CD8-positive, alpha-beta memory T cell (primary cell): ENCODE measurements around the gene DPY19L3. TPM values are rescaled to one million over a fixed set of nuclear protein-coding genes. Genes with fewer than 3 reads are reported as not detected.
A peak's percentile ranks its signal among the peaks of the same experiment; 100 is the strongest.

Experiments
- CTCF ChIA-PET: fragments of 350-600 bp; sonication (Branson Sonifier 250); formaldehyde crosslinking; loops from one replicate; lab custom pipeline; 2021; ENCODE audit warnings: antibody characterized with exemption; lab: Charles Lee
- POLR2A ChIA-PET: fragments of 350-600 bp; sonication (Branson Sonifier 250); formaldehyde crosslinking; loops from one replicate; lab custom pipeline; 2021; ENCODE audit warnings: antibody characterized with exemption; lab: Charles Lee
- DNase-seq, 5 donors: peaks; one replicate each; pipeline versions ENCODE4 v3.0.0 to v3.0.0-alpha.2; 2020 to 2022; ENCODE audit warnings: mixed read lengths in 1 of 5
- H3K27ac ChIP-seq: one replicate; pipeline ENCODE4 v1.7.0; 2013; ENCODE audit warnings: low read depth, mild to moderate bottlenecking, low read length, moderate library complexity
- H3K27me3 ChIP-seq: 2 replicates; pipeline ENCODE4 v1.7.0; 2013; ENCODE audit warnings: low read length, mild to moderate bottlenecking; ENCODE audit not compliant: insufficient read depth, poor library complexity, severe bottlenecking
- H3K36me3 ChIP-seq: 2 replicates; pipeline ENCODE4 v1.7.0; 2013; ENCODE audit warnings: mild to moderate bottlenecking, low read length, moderate library complexity; ENCODE audit not compliant: insufficient read depth
- H3K4me1 ChIP-seq: 2 replicates; pipeline ENCODE4 v1.7.0; 2013; ENCODE audit warnings: mild to moderate bottlenecking, low read length, moderate library complexity; ENCODE audit not compliant: insufficient read depth
- H3K4me3 ChIP-seq: 2 replicates; pipeline ENCODE4 v1.7.0; 2013; ENCODE audit warnings: mild to moderate bottlenecking, low read length
- H3K9me3 ChIP-seq: 2 replicates; pipeline ENCODE4 v1.7.0; 2013; ENCODE audit warnings: mild to moderate bottlenecking, low read length
- H3K27ac Mint-ChIP-seq, 8 donors: one replicate each; pipeline ENCODE4 v1.8.0; 2020 to 2021; ENCODE audit warnings: mixed read lengths in 8 of 8, mild to moderate bottlenecking in 6 of 8, inconsistent platforms in 3 of 8, moderate library complexity in 3 of 8
- H3K27me3 Mint-ChIP-seq, 2 donors: one replicate each; pipeline ENCODE4 v1.8.0; 2020 to 2021; ENCODE audit warnings: mixed read lengths in 2 of 2, mild to moderate bottlenecking in 1 of 2, moderate library complexity in 1 of 2
- H3K36me3 Mint-ChIP-seq, 3 donors: one replicate each; pipeline ENCODE4 v1.8.0; 2020 to 2021; ENCODE audit warnings: mixed read lengths in 3 of 3, inconsistent platforms in 1 of 3, mild to moderate bottlenecking in 1 of 3
- H3K4me1 Mint-ChIP-seq, 3 donors: one replicate each; pipeline ENCODE4 v1.8.0; 2020 to 2021; ENCODE audit warnings: mixed read lengths in 3 of 3, inconsistent platforms in 1 of 3, mild to moderate bottlenecking in 1 of 3
- H3K4me3 Mint-ChIP-seq, 7 donors: one replicate each; pipeline ENCODE4 v1.8.0; 2020 to 2021; ENCODE audit warnings: mixed read lengths in 7 of 7, mild to moderate bottlenecking in 6 of 7, moderate library complexity in 4 of 7, inconsistent platforms in 2 of 7
- H3K9me3 Mint-ChIP-seq, 5 donors: one replicate each; pipeline ENCODE4 v1.8.0; 2020 to 2022; ENCODE audit warnings: mixed read lengths in 5 of 5, mild to moderate bottlenecking in 3 of 5, moderate library complexity in 2 of 5, inconsistent platforms in 1 of 5
- polyA plus RNA-seq: library from polyadenylated mRNA; unstranded; fragments of 300-500 nt; fragmentation: Illumina TruSeq; gene quantifications from one replicate; pipeline ENCODE4 v1.2.3, GENCODE V29; 2021
- total RNA-seq, 2 experiments: library from RNA; stranded (reverse); gene quantifications; one replicate each; pipeline ENCODE4 v1.2.3, GENCODE V29; 2021

The DPY19L3 gene
- 10 to 100 TPM; 21.6 to 25.0 TPM for total RNA-seq
- 2.7 TPM for polyA plus RNA-seq

- peaks cover 10 to 38% (median 25%) of the 10 kb centered on the region in 3 donors for H3K4me1 Mint-ChIP-seq
- no peaks in the 10 kb centered on the region for H3K9me3 Mint-ChIP-seq
- POLR2A ChIA-PET: interaction anchor here (0.7 to 1.2 kb wide), 3 partner anchors 19 to 176 kb away, joined by 3 to 11 read pairs (median 9); partner anchors contain the start of genes PDCD5 and ZNF507
- H3K27ac ChIP-seq: peak within 1 kb of the TSS; percentile 88
- peak; percentile 82 to 92 (median 85) for DNase-seq
- no peaks in the 10 kb centered on the region for H3K36me3 ChIP-seq
- no peaks in the 10 kb centered on the region for H3K9me3 ChIP-seq
- H3K4me1 ChIP-seq: peaks cover 19% of the 10 kb centered on the region
- peak within 1 kb of the TSS; percentile 75 to 97 (median 92) for H3K27ac Mint-ChIP-seq
- H3K27me3 ChIP-seq: no peaks in the 10 kb centered on the region
- H3K4me3 Mint-ChIP-seq: peak within 1 kb of the TSS; percentile 87 to 92 (median 89)
- CTCF ChIA-PET: interaction anchor here (1.6 kb wide), 1 partner anchor 60 kb away, joined by 5 read pairs; the partner anchor contains the start of gene ZNF507
- H3K36me3 Mint-ChIP-seq: peaks cover 0 to 20% (median 6%) of the 10 kb centered on the region in 3 donors
- peak within 1 kb of the TSS; percentile 78 for H3K4me3 ChIP-seq
- no peaks in the 10 kb centered on the region for H3K27me3 Mint-ChIP-seq
Measured at GRCh38 chr19:32405431-32406160, at the start of gene DPY19L3. TSS of gene DPY19L3 (plus strand) at chr19:32405770. CDS start at chr19:32408254, 2,484 bp downstream.

- POLR2A ChIA-PET: interaction anchor here (0.6 kb wide), 1 partner anchor 11 kb away, joined by 3 read pairs; no protein-coding TSS in a partner anchor
Measured at GRCh38 chr19:32357720-32358119, 47.9 kb upstream of the DPY19L3 start.

GRCh38 chr19:32358321-32358720, 47.2 kb upstream of the DPY19L3 start:
- Mint-ChIP-seq H3K9me3 (no peaks in the 10 kb centered on the region), H3K4me3 (no peak overlapping the region), H3K36me3 (peaks cover 15 to 93% (median 24%) of the 10 kb centered on the region in 3 donors), H3K27me3 (no peaks in the 10 kb centered on the region), H3K27ac (no peak overlapping the region), H3K4me1 (peaks cover 48 to 85% (median 71%) of the 10 kb centered on the region in 3 donors)
- ChIA-PET CTCF (interaction anchor here (1.2 kb wide), 1 partner anchor 21 kb away, joined by 4 read pairs; no protein-coding TSS in a partner anchor), POLR2A (no interaction called here)
- Histone ChIP-seq H3K4me1 (no peaks in the 10 kb centered on the region), H3K36me3 (peaks cover 37% of the 10 kb centered on the region), H3K27ac (no peak overlapping the region), H3K27me3 (no peaks in the 10 kb centered on the region), H3K9me3 (no peaks in the 10 kb centered on the region), H3K4me3 (no peak overlapping the region)
- DNase-seq: no peak

More at GRCh38 chr19:32357720-32358119, 47.9 kb upstream of the DPY19L3 start:
- Histone ChIP-seq H3K4me3 (no peak overlapping the region), H3K27ac (no peak overlapping the region), H3K36me3 (peaks cover 42% of the 10 kb centered on the region), H3K27me3 (no peaks in the 10 kb centered on the region), H3K4me1 (no peaks in the 10 kb centered on the region), H3K9me3 (no peaks in the 10 kb centered on the region)
- peaks cover 19 to 93% (median 29%) of the 10 kb centered on the region in 3 donors for H3K36me3 Mint-ChIP-seq
- H3K4me1 Mint-ChIP-seq: peaks cover 46 to 85% (median 71%) of the 10 kb centered on the region in 3 donors
- no peaks in the 10 kb centered on the region for H3K27me3 Mint-ChIP-seq
- CTCF ChIA-PET: interaction anchor here (1.2 kb wide), 1 partner anchor 20 kb away, joined by 4 read pairs; no protein-coding TSS in a partner anchor
- no peak overlapping the region for H3K27ac Mint-ChIP-seq
- H3K9me3 Mint-ChIP-seq: no peaks in the 10 kb centered on the region
- H3K4me3 Mint-ChIP-seq: no peak overlapping the region
- DNase-seq: no peak

GRCh38 chr19:32359581-32359980, 46.0 kb upstream of the DPY19L3 start:
- H3K27ac ChIP-seq: no peak overlapping the region
- peaks cover 5 to 92% (median 20%) of the 10 kb centered on the region in 3 donors for H3K36me3 Mint-ChIP-seq
- no peak for DNase-seq
- no peak overlapping the region for H3K4me3 ChIP-seq
- H3K9me3 ChIP-seq: no peaks in the 10 kb centered on the region
- H3K27me3 Mint-ChIP-seq: no peaks in the 10 kb centered on the region
- peaks cover 55 to 86% (median 73%) of the 10 kb centered on the region in 3 donors for H3K4me1 Mint-ChIP-seq
- no peaks in the 10 kb centered on the region for H3K9me3 Mint-ChIP-seq
- peak overlapping the region in 1 of 8 donors; percentile 46 for H3K27ac Mint-ChIP-seq
- ChIA-PET POLR2A (no interaction called here), CTCF (no interaction called here)
- peaks cover 28% of the 10 kb centered on the region for H3K36me3 ChIP-seq
- H3K4me1 ChIP-seq: peaks cover 6% of the 10 kb centered on the region
- H3K27me3 ChIP-seq: no peaks in the 10 kb centered on the region
- H3K4me3 Mint-ChIP-seq: peak overlapping the region in 1 of 7 donors; percentile 44

GRCh38 chr19:32361574-32362317, 43.8 kb upstream of the DPY19L3 start:
- CTCF ChIA-PET: no interaction called here
- Histone ChIP-seq H3K9me3 (no peaks in the 10 kb centered on the region), H3K4me1 (peaks cover 10% of the 10 kb centered on the region), H3K27me3 (no peaks in the 10 kb centered on the region), H3K27ac (no peak overlapping the region), H3K4me3 (no peak overlapping the region), H3K36me3 (peaks cover 26% of the 10 kb centered on the region)
- Mint-ChIP-seq H3K36me3 (peaks cover 5 to 92% (median 24%) of the 10 kb centered on the region in 3 donors), H3K27ac (peak overlapping the region in 4 of 8 donors; percentile 32 to 71 (median 60)), H3K4me1 (peaks cover 59 to 86% (median 75%) of the 10 kb centered on the region in 3 donors), H3K27me3 (no peaks in the 10 kb centered on the region), H3K9me3 (no peaks in the 10 kb centered on the region), H3K4me3 (no peak overlapping the region)
- POLR2A ChIA-PET: no interaction called here
- DNase-seq: no peak

GRCh38 chr19:32362318-32362691, 43.3 kb upstream of the DPY19L3 start:
- peaks cover 5 to 92% (median 28%) of the 10 kb centered on the region in 3 donors for H3K36me3 Mint-ChIP-seq
- POLR2A ChIA-PET: no interaction called here

GRCh38 chr19:32363175-32363574, 42.4 kb upstream of the DPY19L3 start:
- H3K36me3 Mint-ChIP-seq: peaks cover 5 to 92% (median 27%) of the 10 kb centered on the region in 3 donors

More at GRCh38 chr19:32362318-32362691, 43.3 kb upstream of the DPY19L3 start:
- CTCF ChIA-PET: no interaction called here
- H3K27me3 Mint-ChIP-seq: no peaks in the 10 kb centered on the region
- DNase-seq: no peak
- no peak overlapping the region for H3K4me3 Mint-ChIP-seq
- Histone ChIP-seq H3K27me3 (no peaks in the 10 kb centered on the region), H3K4me3 (no peak overlapping the region), H3K36me3 (peaks cover 22% of the 10 kb centered on the region), H3K4me1 (peaks cover 11% of the 10 kb centered on the region), H3K9me3 (no peaks in the 10 kb centered on the region), H3K27ac (no peak overlapping the region)
- H3K27ac Mint-ChIP-seq: peak overlapping the region in 2 of 8 donors; percentile 32 to 63
- H3K4me1 Mint-ChIP-seq: peaks cover 64 to 87% (median 79%) of the 10 kb centered on the region in 3 donors
- H3K9me3 Mint-ChIP-seq: no peaks in the 10 kb centered on the region

More at GRCh38 chr19:32363175-32363574, 42.4 kb upstream of the DPY19L3 start:
- DNase-seq: no peak
- H3K4me1 Mint-ChIP-seq: peaks cover 71 to 91% (median 84%) of the 10 kb centered on the region in 3 donors
- ChIA-PET CTCF (no interaction called here), POLR2A (no interaction called here)
- H3K9me3 Mint-ChIP-seq: no peaks in the 10 kb centered on the region
- peaks cover 11% of the 10 kb centered on the region for H3K4me1 ChIP-seq
- no peaks in the 10 kb centered on the region for H3K27me3 ChIP-seq
- H3K27ac ChIP-seq: no peak overlapping the region
- no peak overlapping the region for H3K4me3 Mint-ChIP-seq
- no peaks in the 10 kb centered on the region for H3K9me3 ChIP-seq
- peak overlapping the region in 1 of 8 donors; percentile 40 for H3K27ac Mint-ChIP-seq
- H3K27me3 Mint-ChIP-seq: no peaks in the 10 kb centered on the region
- H3K36me3 ChIP-seq: peaks cover 14% of the 10 kb centered on the region
- H3K4me3 ChIP-seq: no peak overlapping the region
